Measurements from ENCODE around the gene SLC16A3. TPM values are rescaled to one million over a fixed set of nuclear protein-coding genes. Genes with fewer than 3 reads are reported as not detected.
A peak's percentile ranks its signal among the peaks of the same experiment; 100 is the strongest.

SLC16A3 gene
- total and polyA plus RNA-seq, 2 experiments from 2014 or later = 3.5 to 10.6 TPM

DNA sequence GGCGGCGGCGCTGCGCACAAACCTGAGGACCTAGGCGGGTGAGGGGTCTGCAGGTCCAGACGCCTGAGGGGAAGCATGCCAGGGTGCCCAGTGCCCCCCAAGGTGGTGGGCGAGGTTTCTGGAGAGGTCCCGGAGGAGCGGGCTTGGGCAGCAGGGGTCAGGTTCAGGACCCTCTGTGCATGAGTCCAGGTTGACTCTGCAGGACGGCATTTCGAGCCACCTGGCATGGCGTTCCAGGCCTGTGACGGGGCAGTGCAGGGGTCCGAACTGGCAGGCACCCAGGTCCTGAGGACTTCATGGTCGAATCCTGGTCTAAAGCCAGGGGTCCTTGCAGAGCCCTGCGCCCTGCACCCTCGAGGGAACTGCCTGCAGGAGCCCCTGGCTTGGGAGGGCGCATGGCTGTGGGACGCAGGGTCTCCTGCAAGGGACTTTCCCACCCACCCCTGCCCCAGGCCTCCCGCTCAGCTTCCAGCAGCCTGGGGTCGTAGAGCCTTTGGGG, 3.5 kb downstream of the SLC16A3 start:
- Histone ChIP-seq H4K20me1 (replicated peaks; ENCODE audit: insufficient read depth) (no peaks in the 10 kb centered on the region; the same call in 1 of the 2 replicates), H3K27me3 (ENCODE audit: insufficient read depth) (peaks cover 43% of the 10 kb centered on the region), H3K4me3 (peak overlapping the region; percentile 66), H3K9me2 (ENCODE audit: insufficient read depth) (no peaks in the 10 kb centered on the region), H3K4me1 (ENCODE audit: insufficient read depth) (no peaks in the 10 kb centered on the region), H2AFZ (peak overlapping the region; percentile 95; the same call in 1 of the 2 replicates), H3K4me2 (peak overlapping the region; percentile 90), H3K27ac (ENCODE audit: low read depth) (no peak overlapping the region), H3F3A (replicated peaks; ENCODE audit: low read depth) (no peaks in the 10 kb centered on the region; the same call in 1 of the 2 replicates), H3K79me2 (replicated peaks; ENCODE audit: insufficient read depth) (no peaks in the 10 kb centered on the region), H3K36me3 (ENCODE audit: insufficient read depth) (no peaks in the 10 kb centered on the region)
- H3K9me3 Mint-ChIP-seq = no peaks in the 10 kb centered on the region
- no peak for ATAC-seq
- TF ChIP-seq, protein P1, sequence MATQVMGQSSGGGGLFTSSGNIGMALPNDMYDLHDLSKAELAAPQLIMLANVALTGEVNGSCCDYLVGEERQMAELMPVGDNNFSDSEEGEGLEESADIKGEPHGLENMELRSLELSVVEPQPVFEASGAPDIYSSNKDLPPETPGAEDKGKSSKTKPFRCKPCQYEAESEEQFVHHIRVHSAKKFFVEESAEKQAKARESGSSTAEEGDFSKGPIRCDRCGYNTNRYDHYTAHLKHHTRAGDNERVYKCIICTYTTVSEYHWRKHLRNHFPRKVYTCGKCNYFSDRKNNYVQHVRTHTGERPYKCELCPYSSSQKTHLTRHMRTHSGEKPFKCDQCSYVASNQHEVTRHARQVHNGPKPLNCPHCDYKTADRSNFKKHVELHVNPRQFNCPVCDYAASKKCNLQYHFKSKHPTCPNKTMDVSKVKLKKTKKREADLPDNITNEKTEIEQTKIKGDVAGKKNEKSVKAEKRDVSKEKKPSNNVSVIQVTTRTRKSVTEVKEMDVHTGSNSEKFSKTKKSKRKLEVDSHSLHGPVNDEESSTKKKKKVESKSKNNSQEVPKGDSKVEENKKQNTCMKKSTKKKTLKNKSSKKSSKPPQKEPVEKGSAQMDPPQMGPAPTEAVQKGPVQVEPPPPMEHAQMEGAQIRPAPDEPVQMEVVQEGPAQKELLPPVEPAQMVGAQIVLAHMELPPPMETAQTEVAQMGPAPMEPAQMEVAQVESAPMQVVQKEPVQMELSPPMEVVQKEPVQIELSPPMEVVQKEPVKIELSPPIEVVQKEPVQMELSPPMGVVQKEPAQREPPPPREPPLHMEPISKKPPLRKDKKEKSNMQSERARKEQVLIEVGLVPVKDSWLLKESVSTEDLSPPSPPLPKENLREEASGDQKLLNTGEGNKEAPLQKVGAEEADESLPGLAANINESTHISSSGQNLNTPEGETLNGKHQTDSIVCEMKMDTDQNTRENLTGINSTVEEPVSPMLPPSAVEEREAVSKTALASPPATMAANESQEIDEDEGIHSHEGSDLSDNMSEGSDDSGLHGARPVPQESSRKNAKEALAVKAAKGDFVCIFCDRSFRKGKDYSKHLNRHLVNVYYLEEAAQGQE (IDR thresholded peaks at IDR 0.05; ENCODE audit: unreplicated experiment) = no peak
- TF ChIP-seq ZNF331 (CRISPR knock-in tag; IDR thresholded peaks at IDR 0.05; ENCODE audit: low read depth) = no peak
- TF ChIP-seq, protein P2, sequence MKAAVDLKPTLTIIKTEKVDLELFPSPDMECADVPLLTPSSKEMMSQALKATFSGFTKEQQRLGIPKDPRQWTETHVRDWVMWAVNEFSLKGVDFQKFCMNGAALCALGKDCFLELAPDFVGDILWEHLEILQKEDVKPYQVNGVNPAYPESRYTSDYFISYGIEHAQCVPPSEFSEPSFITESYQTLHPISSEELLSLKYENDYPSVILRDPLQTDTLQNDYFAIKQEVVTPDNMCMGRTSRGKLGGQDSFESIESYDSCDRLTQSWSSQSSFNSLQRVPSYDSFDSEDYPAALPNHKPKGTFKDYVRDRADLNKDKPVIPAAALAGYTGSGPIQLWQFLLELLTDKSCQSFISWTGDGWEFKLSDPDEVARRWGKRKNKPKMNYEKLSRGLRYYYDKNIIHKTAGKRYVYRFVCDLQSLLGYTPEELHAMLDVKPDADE (IDR thresholded peaks at IDR 0.05) = no peak
- TF ChIP-seq EZH2phosphoT487 (IDR thresholded peaks at IDR 0.05; ENCODE audit: unreplicated experiment) = no peak
- no peak for TF ChIP-seq EZH2 (IDR thresholded peaks at IDR 0.05; ENCODE audit: low read depth, unreplicated experiment)
- no peak for TF ChIP-seq ZNF114 (CRISPR knock-in tag; IDR thresholded peaks at IDR 0.05)
- TF ChIP-seq, protein P3, sequence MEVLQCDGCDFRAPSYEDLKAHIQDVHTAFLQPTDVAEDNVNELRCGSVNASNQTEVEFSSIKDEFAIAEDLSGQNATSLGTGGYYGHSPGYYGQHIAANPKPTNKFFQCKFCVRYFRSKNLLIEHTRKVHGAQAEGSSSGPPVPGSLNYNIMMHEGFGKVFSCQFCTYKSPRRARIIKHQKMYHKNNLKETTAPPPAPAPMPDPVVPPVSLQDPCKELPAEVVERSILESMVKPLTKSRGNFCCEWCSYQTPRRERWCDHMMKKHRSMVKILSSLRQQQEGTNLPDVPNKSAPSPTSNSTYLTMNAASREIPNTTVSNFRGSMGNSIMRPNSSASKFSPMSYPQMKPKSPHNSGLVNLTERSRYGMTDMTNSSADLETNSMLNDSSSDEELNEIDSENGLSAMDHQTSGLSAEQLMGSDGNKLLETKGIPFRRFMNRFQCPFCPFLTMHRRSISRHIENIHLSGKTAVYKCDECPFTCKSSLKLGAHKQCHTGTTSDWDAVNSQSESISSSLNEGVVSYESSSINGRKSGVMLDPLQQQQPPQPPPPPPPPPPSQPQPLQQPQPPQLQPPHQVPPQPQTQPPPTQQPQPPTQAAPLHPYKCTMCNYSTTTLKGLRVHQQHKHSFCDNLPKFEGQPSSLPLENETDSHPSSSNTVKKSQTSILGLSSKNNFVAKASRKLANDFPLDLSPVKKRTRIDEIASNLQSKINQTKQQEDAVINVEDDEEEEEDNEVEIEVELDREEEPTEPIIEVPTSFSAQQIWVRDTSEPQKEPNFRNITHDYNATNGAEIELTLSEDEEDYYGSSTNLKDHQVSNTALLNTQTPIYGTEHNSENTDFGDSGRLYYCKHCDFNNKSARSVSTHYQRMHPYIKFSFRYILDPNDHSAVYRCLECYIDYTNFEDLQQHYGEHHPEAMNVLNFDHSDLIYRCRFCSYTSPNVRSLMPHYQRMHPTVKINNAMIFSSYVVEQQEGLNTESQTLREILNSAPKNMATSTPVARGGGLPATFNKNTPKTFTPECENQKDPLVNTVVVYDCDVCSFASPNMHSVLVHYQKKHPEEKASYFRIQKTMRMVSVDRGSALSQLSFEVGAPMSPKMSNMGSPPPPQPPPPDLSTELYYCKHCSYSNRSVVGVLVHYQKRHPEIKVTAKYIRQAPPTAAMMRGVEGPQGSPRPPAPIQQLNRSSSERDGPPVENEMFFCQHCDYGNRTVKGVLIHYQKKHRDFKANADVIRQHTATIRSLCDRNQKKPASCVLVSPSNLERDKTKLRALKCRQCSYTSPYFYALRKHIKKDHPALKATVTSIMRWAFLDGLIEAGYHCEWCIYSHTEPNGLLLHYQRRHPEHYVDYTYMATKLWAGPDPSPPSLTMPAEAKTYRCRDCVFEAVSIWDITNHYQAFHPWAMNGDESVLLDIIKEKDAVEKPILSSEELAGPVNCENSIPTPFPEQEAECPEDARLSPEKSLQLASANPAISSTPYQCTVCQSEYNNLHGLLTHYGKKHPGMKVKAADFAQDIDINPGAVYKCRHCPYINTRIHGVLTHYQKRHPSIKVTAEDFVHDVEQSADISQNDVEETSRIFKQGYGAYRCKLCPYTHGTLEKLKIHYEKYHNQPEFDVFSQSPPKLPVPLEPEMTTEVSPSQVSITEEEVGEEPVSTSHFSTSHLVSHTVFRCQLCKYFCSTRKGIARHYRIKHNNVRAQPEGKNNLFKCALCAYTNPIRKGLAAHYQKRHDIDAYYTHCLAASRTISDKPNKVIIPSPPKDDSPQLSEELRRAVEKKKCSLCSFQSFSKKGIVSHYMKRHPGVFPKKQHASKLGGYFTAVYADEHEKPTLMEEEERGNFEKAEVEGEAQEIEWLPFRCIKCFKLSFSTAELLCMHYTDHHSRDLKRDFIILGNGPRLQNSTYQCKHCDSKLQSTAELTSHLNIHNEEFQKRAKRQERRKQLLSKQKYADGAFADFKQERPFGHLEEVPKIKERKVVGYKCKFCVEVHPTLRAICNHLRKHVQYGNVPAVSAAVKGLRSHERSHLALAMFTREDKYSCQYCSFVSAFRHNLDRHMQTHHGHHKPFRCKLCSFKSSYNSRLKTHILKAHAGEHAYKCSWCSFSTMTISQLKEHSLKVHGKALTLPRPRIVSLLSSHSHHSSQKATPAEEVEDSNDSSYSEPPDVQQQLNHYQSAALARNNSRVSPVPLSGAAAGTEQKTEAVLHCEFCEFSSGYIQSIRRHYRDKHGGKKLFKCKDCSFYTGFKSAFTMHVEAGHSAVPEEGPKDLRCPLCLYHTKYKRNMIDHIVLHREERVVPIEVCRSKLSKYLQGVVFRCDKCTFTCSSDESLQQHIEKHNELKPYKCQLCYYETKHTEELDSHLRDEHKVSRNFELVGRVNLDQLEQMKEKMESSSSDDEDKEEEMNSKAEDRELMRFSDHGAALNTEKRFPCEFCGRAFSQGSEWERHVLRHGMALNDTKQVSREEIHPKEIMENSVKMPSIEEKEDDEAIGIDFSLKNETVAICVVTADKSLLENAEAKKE (CRISPR knock-in tag; IDR thresholded peaks at IDR 0.05) = no peak
- no peak for TF ChIP-seq JUNB (IDR thresholded peaks at IDR 0.05; ENCODE audit: unreplicated experiment)
- no peak for TF ChIP-seq NANOG (IDR thresholded peaks at IDR 0.05; ENCODE audit: borderline replicate concordance)
- no peak for TF ChIP-seq POLR2AphosphoS5 (IDR thresholded peaks at IDR 0.05; ENCODE audit: low read depth)
- no peak for TF ChIP-seq CREB1 (CRISPR knock-in tag; IDR thresholded peaks at IDR 0.05; ENCODE audit: low read depth)
- TF ChIP-seq, protein P4, sequence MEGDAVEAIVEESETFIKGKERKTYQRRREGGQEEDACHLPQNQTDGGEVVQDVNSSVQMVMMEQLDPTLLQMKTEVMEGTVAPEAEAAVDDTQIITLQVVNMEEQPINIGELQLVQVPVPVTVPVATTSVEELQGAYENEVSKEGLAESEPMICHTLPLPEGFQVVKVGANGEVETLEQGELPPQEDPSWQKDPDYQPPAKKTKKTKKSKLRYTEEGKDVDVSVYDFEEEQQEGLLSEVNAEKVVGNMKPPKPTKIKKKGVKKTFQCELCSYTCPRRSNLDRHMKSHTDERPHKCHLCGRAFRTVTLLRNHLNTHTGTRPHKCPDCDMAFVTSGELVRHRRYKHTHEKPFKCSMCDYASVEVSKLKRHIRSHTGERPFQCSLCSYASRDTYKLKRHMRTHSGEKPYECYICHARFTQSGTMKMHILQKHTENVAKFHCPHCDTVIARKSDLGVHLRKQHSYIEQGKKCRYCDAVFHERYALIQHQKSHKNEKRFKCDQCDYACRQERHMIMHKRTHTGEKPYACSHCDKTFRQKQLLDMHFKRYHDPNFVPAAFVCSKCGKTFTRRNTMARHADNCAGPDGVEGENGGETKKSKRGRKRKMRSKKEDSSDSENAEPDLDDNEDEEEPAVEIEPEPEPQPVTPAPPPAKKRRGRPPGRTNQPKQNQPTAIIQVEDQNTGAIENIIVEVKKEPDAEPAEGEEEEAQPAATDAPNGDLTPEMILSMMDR (conservative IDR thresholded peaks at IDR 0.05; ENCODE audit: low read depth in 2 of 2) = no peak
- TF ChIP-seq STAT1 (IDR thresholded peaks at IDR 0.05; ENCODE audit: unreplicated experiment) = no peak
- H3K4me1 Mint-ChIP-seq = peaks cover 5% of the 10 kb centered on the region; the same call in 1 of the 3 replicates
- no peak for DNase-seq (ENCODE audit: low spot score)
- peaks cover 38% of the 10 kb centered on the region for H3K27me3 Mint-ChIP-seq (ENCODE audit: insufficient read depth, low read depth, poor library complexity)
- H3K36me3 Mint-ChIP-seq (ENCODE audit: low read depth) = no peaks in the 10 kb centered on the region
- H3K4me3 Mint-ChIP-seq = no peak overlapping the region; the same call in 2 of the 3 replicates
- H3K27ac Mint-ChIP-seq = no peak overlapping the region

Data from GM23338 (cell line).